Stromal cell of bone marrow (primary cell): ENCODE results near the gene GALNT13.

Experiments used
- DNase-seq: peaks from one replicate; pipeline ENCODE4 v3.0.0-alpha.2; 2012; ENCODE audit warnings: low read depth

The GALNT13 gene

GRCh38 chr2:154125891-154126290, 254.2 kb downstream of the GALNT13 start:
- no peak for DNase-seq

DNA sequence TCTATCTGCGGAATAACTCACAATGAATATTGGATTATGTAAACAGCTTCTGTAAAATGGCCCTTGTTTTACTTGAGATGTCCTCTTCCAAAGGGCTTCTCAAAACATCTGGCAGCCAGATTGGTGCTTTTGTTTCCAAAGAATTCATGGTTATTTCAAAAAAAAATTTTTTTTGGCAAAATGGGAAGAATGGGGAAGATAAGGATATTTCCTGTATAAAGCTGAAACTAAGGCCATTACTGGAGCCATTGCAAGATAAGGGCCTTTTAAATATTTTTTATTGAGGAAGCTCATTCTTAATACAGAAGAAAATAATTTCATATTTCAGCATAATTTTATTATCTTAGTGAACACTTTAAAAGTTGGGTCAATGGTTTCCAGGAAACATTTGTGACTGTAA, 259.1 kb downstream of the GALNT13 start:
- no peak for DNase-seq

GRCh38 chr2:154132827-154133226, 261.1 kb downstream of the GALNT13 start:
- no peak for DNase-seq

DNA sequence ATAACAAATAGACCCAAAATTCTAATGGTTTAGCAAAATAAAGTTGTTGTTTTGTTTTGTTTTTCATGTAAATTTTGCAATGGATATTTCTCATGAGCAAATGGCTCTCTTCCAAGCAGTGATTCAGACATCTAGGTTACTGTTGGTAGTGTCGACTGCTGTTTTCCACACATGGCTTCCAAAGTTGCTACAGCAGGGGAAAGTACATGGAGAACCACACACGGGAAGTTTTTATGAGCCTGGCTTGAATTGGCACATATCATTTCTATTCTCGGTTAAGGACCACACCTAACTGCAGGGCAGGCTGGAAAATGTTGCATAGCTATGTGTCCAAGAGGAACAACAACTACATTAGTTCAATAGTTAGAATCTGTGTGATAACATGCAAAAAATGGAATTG, 262.1 kb downstream of the GALNT13 start:
- DNase-seq, result peak; percentile 36

GRCh38 chr2:154140249-154141025, 268.7 kb downstream of the GALNT13 start:
- no peak for DNase-seq

DNA sequence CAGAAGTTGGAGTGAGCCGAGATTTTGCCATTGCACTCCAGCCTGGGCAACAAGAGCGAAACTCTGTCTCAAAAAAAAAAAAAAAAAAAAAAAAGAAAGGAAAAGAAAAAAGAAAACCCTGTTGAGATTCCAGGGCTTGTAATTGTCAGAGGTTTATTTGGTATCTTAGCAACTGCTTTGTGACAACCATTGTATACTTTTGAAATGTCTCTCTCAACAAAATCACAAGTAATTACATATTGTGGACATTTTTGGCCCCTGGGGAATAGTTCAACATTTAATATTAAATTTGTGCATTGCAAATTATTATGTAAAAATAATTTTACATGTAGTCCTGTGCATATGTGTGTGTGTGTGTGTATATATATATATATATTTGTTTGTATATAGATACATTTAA, 270.8 kb downstream of the GALNT13 start:
- DNase-seq, result no peak

GRCh38 chr2:154143105-154143504, 271.4 kb downstream of the GALNT13 start:
- no peak for DNase-seq

- DNase-seq, result no peak
Observed at GRCh38 chr2:154158101-154158500, 286.4 kb downstream of the GALNT13 start.

- no peak for DNase-seq
Observed at GRCh38 chr2:154161286-154161685, 289.6 kb downstream of the GALNT13 start.

DNA sequence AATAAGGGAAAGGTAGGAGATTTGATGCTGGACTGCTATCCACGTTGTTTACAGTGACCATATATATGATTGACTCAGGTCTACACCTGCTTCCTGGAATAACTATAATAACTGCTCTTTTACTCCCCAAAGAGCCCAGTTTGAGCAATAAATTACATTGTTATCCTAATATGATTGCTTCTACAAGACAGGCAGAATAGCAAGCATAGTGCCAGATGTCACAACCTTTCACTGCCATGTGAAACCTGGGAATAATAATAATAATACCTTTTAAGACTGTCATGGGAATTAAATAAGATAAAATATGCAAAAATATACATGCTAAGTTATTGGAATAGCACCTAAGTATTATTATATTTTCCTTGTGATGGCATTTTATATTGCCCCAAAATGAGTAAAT, 298.7 kb downstream of the GALNT13 start:
- DNase-seq, result no peak

DNA sequence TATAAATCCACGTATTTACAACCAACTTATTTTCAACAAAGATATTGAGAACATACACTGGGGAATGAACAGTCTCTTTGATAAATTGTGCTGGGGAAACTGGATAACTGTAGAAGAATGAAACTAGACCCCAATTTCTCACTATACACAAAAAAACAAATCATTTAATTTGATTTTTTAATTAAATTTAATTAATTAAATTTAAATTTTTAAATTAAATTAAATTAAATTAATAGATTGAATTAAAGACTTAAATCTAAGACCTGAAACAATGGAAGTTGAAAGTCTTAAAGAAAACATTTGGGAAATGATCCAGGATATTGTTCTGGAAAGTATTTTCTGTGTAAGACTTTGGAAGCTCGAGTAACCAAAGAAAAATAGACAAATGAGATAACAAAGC, 301.4 kb downstream of the GALNT13 start:
- no peak for DNase-seq

GRCh38 chr2:154173919-154174318, 302.2 kb downstream of the GALNT13 start:
- DNase-seq, result no peak

DNA sequence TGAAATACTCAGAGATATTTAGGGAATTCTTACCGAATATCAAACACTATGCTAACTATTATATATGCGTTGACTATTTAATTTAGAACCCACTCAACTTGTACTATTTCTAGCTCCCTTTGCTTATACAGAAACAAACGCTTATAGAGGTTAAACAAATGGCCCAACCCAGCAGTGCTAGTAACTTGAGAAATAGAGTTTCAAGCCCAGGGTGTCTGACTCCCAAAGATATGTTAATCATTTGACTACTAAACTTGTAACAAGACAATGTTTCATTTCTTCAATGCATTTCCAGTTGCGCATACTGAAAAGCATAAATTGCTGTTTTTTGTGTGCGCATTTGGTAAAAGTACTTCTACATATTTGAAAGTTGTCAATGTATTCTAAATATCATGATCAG, 310.3 kb downstream of the GALNT13 start:
- no peak for DNase-seq

DNA sequence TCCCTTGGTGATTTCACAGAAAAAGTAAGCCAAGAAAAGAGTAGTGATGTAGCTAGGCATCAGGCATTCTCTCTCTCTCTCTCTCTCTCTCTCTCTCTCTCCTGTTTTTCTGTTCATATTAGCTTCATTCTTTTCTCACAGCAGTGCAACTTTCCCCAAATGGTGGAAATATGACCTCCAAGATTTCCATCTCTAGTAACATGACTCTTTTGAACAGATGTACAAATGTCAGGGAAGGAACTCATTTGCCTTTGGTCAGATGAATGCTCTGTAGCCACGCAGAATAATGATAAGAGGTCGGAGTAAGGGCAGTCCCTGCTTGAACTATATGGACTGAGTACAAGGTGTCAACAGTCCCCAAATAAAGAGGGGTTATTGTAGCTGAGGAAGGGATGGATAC, 316.2 kb downstream of the GALNT13 start:
- no peak for DNase-seq

DNA sequence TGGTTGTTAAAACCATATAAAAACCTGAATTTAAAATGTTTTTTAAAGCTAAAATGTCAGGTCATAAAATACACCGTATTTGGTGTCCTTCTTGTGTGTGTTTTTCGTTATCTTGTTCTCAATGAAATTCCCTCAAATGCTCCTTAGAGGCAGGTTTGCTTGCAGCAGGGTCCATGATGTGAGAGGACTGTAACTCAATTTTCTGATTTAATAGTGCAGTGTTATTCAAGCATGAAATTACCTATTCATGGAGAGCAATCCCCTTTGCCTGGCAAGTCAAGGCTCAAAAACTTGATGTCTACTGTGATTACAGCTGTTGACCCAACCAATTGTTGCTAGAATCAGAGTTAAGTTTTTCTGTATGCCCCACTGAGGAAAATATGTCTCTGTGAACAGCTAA, 318.2 kb downstream of the GALNT13 start:
- DNase-seq, result no peak

DNA sequence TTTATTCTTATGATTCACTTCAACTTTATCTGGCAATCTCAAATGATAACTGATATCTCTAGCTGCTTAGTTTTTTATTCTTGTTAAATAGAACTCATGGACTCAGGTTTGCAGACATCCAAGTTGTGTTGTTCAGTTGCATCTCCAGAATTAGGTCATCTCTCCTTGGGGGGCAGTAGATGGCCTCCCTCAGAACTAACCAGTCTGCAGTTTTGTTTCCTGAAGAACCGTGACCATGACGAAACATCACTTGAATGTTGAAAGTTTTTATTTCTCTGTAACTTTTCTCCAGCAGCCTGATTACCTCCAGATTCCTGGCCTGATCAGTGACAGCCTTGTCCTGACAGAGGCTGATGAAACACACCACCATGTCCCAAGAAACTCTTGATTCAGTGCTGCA, 321.5 kb downstream of the GALNT13 start:
- no peak for DNase-seq

GRCh38 chr2:154194909-154195643, 323.4 kb downstream of the GALNT13 start:
- no peak for DNase-seq

DNA sequence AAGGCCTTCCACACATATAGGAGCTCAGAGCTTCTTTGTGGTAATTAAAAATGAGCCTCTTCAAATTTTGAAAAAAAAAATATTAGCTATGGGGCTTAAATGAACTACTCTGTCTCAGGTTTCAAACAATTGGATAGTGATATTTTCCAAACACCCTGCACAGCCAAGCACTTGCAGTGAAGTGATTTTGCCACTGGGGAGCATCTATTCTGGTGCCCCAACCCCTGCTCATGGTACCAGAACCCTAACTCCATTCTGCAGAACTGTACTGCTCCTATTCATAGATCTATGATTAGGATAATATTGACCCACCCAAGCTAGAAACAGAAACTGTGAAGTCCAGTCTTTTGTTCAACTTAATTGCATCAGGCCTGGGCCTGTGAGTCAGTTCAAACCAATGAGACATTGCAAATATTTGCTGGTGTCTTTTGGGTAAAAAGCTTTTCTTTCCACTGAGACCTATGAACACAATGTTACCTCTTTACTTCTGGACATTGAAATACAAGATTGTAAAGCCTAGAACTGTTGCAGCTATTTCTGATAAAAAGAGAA, 324.0 kb downstream of the GALNT13 start:
- no peak for DNase-seq

DNA sequence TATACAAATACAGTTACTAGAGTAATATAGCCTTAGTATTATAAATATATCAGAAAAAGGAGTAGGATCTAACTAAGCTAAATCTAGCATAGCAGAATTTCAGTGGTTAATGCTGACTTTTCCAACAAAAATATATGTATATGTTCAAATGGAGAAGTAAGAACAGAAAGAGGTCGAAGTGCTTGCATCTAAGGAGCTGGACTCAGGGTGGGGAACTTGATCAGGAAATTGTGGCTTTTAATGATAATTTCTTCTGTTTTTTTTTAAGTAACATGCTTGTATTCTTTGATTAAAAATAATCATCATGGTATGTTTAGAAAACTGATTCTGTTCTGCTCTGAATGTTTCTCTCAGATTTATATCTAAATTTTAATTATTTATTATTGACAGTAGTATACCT, 327.1 kb downstream of the GALNT13 start:
- no peak for DNase-seq

DNA sequence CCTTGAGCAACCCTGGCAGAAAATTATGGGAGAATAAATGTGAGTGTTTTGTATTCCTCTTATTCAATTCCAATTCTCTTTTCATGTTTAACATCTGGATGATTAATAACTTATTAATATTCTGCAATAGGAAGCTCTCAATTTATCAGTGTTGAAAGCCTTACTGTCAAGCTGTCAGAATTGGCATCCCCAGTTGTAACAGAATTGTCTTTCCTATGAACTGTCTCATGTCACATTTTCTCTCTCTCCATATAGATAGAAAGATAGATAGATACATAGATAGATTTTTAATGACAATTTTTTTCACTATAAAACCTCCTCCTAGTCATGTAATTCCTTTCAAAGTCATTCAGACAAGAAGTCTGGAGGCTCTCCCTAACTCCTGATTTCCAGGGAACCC, 331.5 kb downstream of the GALNT13 start:
- DNase-seq, result no peak

DNA sequence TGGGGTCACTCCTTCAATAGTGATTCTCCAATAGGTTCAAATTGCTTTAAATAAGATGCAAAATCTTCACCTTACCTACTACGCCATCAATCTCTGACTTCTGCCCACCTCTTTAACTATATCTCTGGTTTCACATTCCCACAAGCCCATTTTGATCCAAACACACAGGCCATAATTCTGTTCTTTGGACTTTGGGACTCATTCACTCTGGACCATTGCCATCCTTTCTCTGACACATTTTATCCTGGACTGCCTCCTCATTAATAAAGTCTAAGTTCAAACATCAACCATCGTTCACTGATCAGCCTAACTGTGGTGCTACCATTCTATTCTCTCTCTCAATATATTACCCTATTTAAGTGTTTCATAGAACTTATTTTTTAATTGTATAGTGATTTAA, 332.2 kb downstream of the GALNT13 start:
- no peak for DNase-seq

DNA sequence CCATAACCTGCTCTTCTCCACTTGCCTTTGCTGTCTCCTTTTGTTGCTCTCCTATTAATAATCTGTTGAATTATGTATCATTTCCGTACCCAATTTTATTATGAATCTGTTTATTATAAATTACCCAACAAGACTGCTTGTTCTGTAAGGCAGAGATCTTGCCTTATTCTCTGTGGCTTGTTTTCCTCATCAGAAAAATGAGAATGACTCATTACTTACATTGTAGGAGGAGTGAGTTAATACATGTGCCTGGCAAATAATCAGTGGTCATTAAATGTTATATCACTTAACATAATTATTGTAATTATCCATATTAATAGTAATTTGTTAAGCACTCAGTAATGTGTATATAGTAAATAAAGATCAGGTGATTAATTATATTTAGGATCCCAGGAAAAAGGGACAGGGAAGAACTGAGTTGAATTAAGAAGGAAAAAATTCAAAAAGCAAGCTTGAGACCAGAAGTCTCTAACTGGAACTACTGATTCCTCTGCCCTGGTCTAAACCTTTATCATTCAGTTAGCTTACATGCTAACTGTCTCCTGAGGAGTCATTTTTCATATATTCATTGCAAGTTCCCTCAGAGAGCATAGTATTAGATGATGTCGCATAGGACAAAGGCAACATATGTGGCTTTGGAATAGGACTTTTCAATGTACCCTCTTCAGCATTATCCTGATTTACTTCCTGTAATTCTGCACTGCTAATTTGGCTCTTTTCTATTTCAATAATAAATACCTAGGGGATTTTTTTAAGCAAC, 335.7 kb downstream of the GALNT13 start:
- no peak for DNase-seq

- DNase-seq, result no peak
Observed at GRCh38 chr2:154223726-154224125, 352.0 kb downstream of the GALNT13 start.
